HG03135 (cell line): Measurements from ENCODE around the gene CPA5.
A peak's percentile ranks its signal among the peaks of the same experiment; 100 is the strongest.

ENCODE experiments used
- ATAC-seq: cut with Tn5 transposase; IDR thresholded peaks from one replicate; pipeline ENCODE4 v1.9.1; 2021; ENCODE audit warnings: mild to moderate bottlenecking, moderate library complexity; ENCODE audit not compliant: unreplicated experiment

Gene CPA5

GRCh38 chr7:130356876-130357611, 12.4 kb downstream of the CPA5 start:
- no peak for ATAC-seq

GRCh38 chr7:130358471-130358870, 13.9 kb downstream of the CPA5 start:
- no peak for ATAC-seq

- no peak for ATAC-seq
Observed at GRCh38 chr7:130359276-130359857, 14.8 kb downstream of the CPA5 start.

GRCh38 chr7:130360518-130360917, 15.9 kb downstream of the CPA5 start:
- no peak for ATAC-seq

GRCh38 chr7:130361681-130362080, 17.1 kb downstream of the CPA5 start:
- no peak for ATAC-seq

GRCh38 chr7:130362251-130362816, 17.7 kb downstream of the CPA5 start:
- no peak for ATAC-seq

GRCh38 chr7:130363026-130363847, 18.6 kb downstream of the CPA5 start:
- no peak for ATAC-seq

- no peak for ATAC-seq
Observed at GRCh38 chr7:130364451-130364850, 19.8 kb downstream of the CPA5 start.

- no peak for ATAC-seq
Observed at GRCh38 chr7:130365088-130365487, 20.5 kb downstream of the CPA5 start.

- ATAC-seq, result peak; percentile 57
Observed at GRCh38 chr7:130365511-130366441, 21.2 kb downstream of the CPA5 start.

- no peak for ATAC-seq
Observed at GRCh38 chr7:130366564-130366963, 21.9 kb downstream of the CPA5 start.

GRCh38 chr7:130367088-130367755, 22.6 kb downstream of the CPA5 start:
- ATAC-seq, result no peak

GRCh38 chr7:130367836-130368746, 23.5 kb downstream of the CPA5 start:
- no peak for ATAC-seq

- no peak for ATAC-seq
Observed at GRCh38 chr7:130369110-130369711, 24.6 kb downstream of the CPA5 start.

- ATAC-seq, result no peak
Observed at GRCh38 chr7:130369831-130370550, 25.4 kb downstream of the CPA5 start.

- no peak for ATAC-seq
Observed at GRCh38 chr7:130371046-130371445, 26.4 kb downstream of the CPA5 start.

- no peak for ATAC-seq
Observed at GRCh38 chr7:130372402-130373165, 28.0 kb downstream of the CPA5 start.
